Stimulated activated memory B cell treated with anti-CD40 and anti-IgM and Interleukin-4, amounts not matched to agents 10 μg/mL and 1 μg/mL and 100 μg/mL, for 72 hours (primary cell): ENCODE results near the gene MYCBP2.
A peak's percentile ranks its signal among the peaks of the same experiment; 100 is the strongest.

ENCODE experiments used
- ATAC-seq: fragments of 150-1000 bp; cut with Tn5 transposase; 2 replicates; pipeline ENCODE4 v1.10.0; 2021
- H3K27ac Mint-ChIP-seq: one replicate; pipeline ENCODE4 v1.8.0; 2022; ENCODE audit warnings: mild to moderate bottlenecking, mixed read lengths
- H3K27me3 Mint-ChIP-seq: one replicate; pipeline ENCODE4 v1.8.0; 2022; ENCODE audit warnings: mixed read lengths
- H3K36me3 Mint-ChIP-seq: one replicate; pipeline ENCODE4 v1.8.0; 2022; ENCODE audit warnings: mixed read lengths
- H3K4me1 Mint-ChIP-seq: one replicate; pipeline ENCODE4 v1.8.0; 2022; ENCODE audit warnings: mixed read lengths
- H3K4me3 Mint-ChIP-seq: one replicate; pipeline ENCODE4 v1.8.0; 2022; ENCODE audit warnings: mild to moderate bottlenecking, moderate library complexity, mixed read lengths
- H3K9me3 Mint-ChIP-seq: one replicate; pipeline ENCODE4 v1.8.0; 2022; ENCODE audit warnings: mixed read lengths

Gene MYCBP2

GRCh38 chr13:77326905-77327604 lies at the start of gene MYCBP2:
TSS of gene MYCBP2 (minus strand) at chr13:77327094. CDS start at chr13:77326775, 319 bp downstream.
- Mint-ChIP-seq H3K4me1 (peaks cover 52% of the 10 kb centered on the region), H3K36me3 (peaks cover 6% of the 10 kb centered on the region), H3K27me3 (no peaks in the 10 kb centered on the region), H3K27ac (peak within 1 kb of the TSS; percentile 84), H3K9me3 (no peaks in the 10 kb centered on the region), H3K4me3 (peak within 1 kb of the TSS; percentile 92)
- peak; percentile 81 for ATAC-seq

GRCh38 chr13:77375560-77376108 lies 48.7 kb upstream of the MYCBP2 start:
- Mint-ChIP-seq H3K36me3 (no peaks in the 10 kb centered on the region), H3K27ac (no peak overlapping the region), H3K27me3 (no peaks in the 10 kb centered on the region), H3K4me3 (no peak overlapping the region), H3K4me1 (peaks cover 21% of the 10 kb centered on the region), H3K9me3 (no peaks in the 10 kb centered on the region)
- ATAC-seq, result no peak

- H3K36me3 Mint-ChIP-seq, result no peaks in the 10 kb centered on the region
- H3K27ac Mint-ChIP-seq, result peak overlapping the region; percentile 21
- peaks cover 21% of the 10 kb centered on the region for H3K4me1 Mint-ChIP-seq
- no peak overlapping the region for H3K4me3 Mint-ChIP-seq
- H3K9me3 Mint-ChIP-seq, result no peaks in the 10 kb centered on the region
- H3K27me3 Mint-ChIP-seq, result no peaks in the 10 kb centered on the region
- ATAC-seq, result peak; percentile 63
These were observed 47.9 kb upstream of the MYCBP2 start for GRCh38 chr13:77374786-77375185.

- Mint-ChIP-seq H3K9me3 (no peaks in the 10 kb centered on the region), H3K27me3 (no peaks in the 10 kb centered on the region), H3K4me3 (no peak overlapping the region), H3K36me3 (no peaks in the 10 kb centered on the region), H3K4me1 (peaks cover 21% of the 10 kb centered on the region), H3K27ac (peak overlapping the region; percentile 21)
- ATAC-seq, result no peak
These were observed 47.4 kb upstream of the MYCBP2 start for GRCh38 chr13:77374339-77374738.

- H3K27ac Mint-ChIP-seq, result no peak overlapping the region
- no peaks in the 10 kb centered on the region for H3K36me3 Mint-ChIP-seq
- no peaks in the 10 kb centered on the region for H3K27me3 Mint-ChIP-seq
- ATAC-seq, result no peak
- H3K4me1 Mint-ChIP-seq, result peaks cover 21% of the 10 kb centered on the region
- H3K9me3 Mint-ChIP-seq, result no peaks in the 10 kb centered on the region
- H3K4me3 Mint-ChIP-seq, result no peak overlapping the region
These were observed 46.6 kb upstream of the MYCBP2 start for GRCh38 chr13:77373502-77373901.

- Mint-ChIP-seq H3K36me3 (no peaks in the 10 kb centered on the region), H3K4me3 (no peak overlapping the region), H3K9me3 (no peaks in the 10 kb centered on the region), H3K4me1 (peaks cover 21% of the 10 kb centered on the region), H3K27ac (no peak overlapping the region), H3K27me3 (no peaks in the 10 kb centered on the region)
- ATAC-seq, result no peak
These were observed 45.4 kb upstream of the MYCBP2 start for GRCh38 chr13:77372275-77372674.

- Mint-ChIP-seq H3K27me3 (no peaks in the 10 kb centered on the region), H3K4me1 (peaks cover 13% of the 10 kb centered on the region), H3K9me3 (no peaks in the 10 kb centered on the region), H3K36me3 (no peaks in the 10 kb centered on the region), H3K27ac (no peak overlapping the region), H3K4me3 (no peak overlapping the region)
- no peak for ATAC-seq
These were observed 44.0 kb upstream of the MYCBP2 start for GRCh38 chr13:77370888-77371287.

GRCh38 chr13:77362166-77362565 lies 35.3 kb upstream of the MYCBP2 start:
- H3K27me3 Mint-ChIP-seq, result no peaks in the 10 kb centered on the region
- H3K4me3 Mint-ChIP-seq, result no peak overlapping the region
- H3K4me1 Mint-ChIP-seq, result peaks cover 21% of the 10 kb centered on the region
- H3K27ac Mint-ChIP-seq, result no peak overlapping the region
- H3K36me3 Mint-ChIP-seq, result peaks cover 6% of the 10 kb centered on the region
- no peak for ATAC-seq
- peaks cover 4% of the 10 kb centered on the region for H3K9me3 Mint-ChIP-seq

- Mint-ChIP-seq H3K9me3 (peaks cover 4% of the 10 kb centered on the region), H3K27me3 (no peaks in the 10 kb centered on the region), H3K27ac (peak overlapping the region; percentile 56), H3K4me3 (no peak overlapping the region), H3K4me1 (peaks cover 21% of the 10 kb centered on the region), H3K36me3 (peaks cover 6% of the 10 kb centered on the region)
- peak; percentile 89 for ATAC-seq
These were observed 33.3 kb upstream of the MYCBP2 start for GRCh38 chr13:77360032-77360685.

GRCh38 chr13:77359171-77359570 lies 32.3 kb upstream of the MYCBP2 start:
- peaks cover 29% of the 10 kb centered on the region for H3K4me1 Mint-ChIP-seq
- H3K27me3 Mint-ChIP-seq, result no peaks in the 10 kb centered on the region
- peak overlapping the region; percentile 56 for H3K27ac Mint-ChIP-seq
- H3K4me3 Mint-ChIP-seq, result no peak overlapping the region
- H3K36me3 Mint-ChIP-seq, result peaks cover 6% of the 10 kb centered on the region
- peaks cover 4% of the 10 kb centered on the region for H3K9me3 Mint-ChIP-seq
- no peak for ATAC-seq

GRCh38 chr13:77358001-77358400 lies 31.1 kb upstream of the MYCBP2 start:
- H3K4me3 Mint-ChIP-seq, result no peak overlapping the region
- peaks cover 4% of the 10 kb centered on the region for H3K9me3 Mint-ChIP-seq
- ATAC-seq, result no peak
- no peak overlapping the region for H3K27ac Mint-ChIP-seq
- H3K4me1 Mint-ChIP-seq, result peaks cover 39% of the 10 kb centered on the region
- H3K36me3 Mint-ChIP-seq, result peaks cover 6% of the 10 kb centered on the region
- H3K27me3 Mint-ChIP-seq, result no peaks in the 10 kb centered on the region

- H3K27ac Mint-ChIP-seq, result no peak overlapping the region
- H3K36me3 Mint-ChIP-seq, result peaks cover 6% of the 10 kb centered on the region
- peaks cover 4% of the 10 kb centered on the region for H3K9me3 Mint-ChIP-seq
- H3K4me3 Mint-ChIP-seq, result no peak overlapping the region
- no peak for ATAC-seq
- H3K4me1 Mint-ChIP-seq, result peaks cover 43% of the 10 kb centered on the region
- no peaks in the 10 kb centered on the region for H3K27me3 Mint-ChIP-seq
These were observed 29.3 kb upstream of the MYCBP2 start for GRCh38 chr13:77356155-77356554.

GRCh38 chr13:77353995-77354394 lies 27.1 kb upstream of the MYCBP2 start:
- H3K27ac Mint-ChIP-seq, result peak overlapping the region; percentile 74
- peaks cover 1% of the 10 kb centered on the region for H3K9me3 Mint-ChIP-seq
- peaks cover 2% of the 10 kb centered on the region for H3K36me3 Mint-ChIP-seq
- no peaks in the 10 kb centered on the region for H3K27me3 Mint-ChIP-seq
- H3K4me3 Mint-ChIP-seq, result peak overlapping the region; percentile 5
- ATAC-seq, result peak; percentile 69
- peaks cover 23% of the 10 kb centered on the region for H3K4me1 Mint-ChIP-seq

- no peaks in the 10 kb centered on the region for H3K27me3 Mint-ChIP-seq
- H3K4me3 Mint-ChIP-seq, result no peak overlapping the region
- no peaks in the 10 kb centered on the region for H3K36me3 Mint-ChIP-seq
- no peak for ATAC-seq
- peaks cover 22% of the 10 kb centered on the region for H3K4me1 Mint-ChIP-seq
- H3K27ac Mint-ChIP-seq, result no peak overlapping the region
- no peaks in the 10 kb centered on the region for H3K9me3 Mint-ChIP-seq
These were observed 24.4 kb upstream of the MYCBP2 start for GRCh38 chr13:77351315-77351714.

GRCh38 chr13:77350811-77351210 lies 23.9 kb upstream of the MYCBP2 start:
- H3K4me3 Mint-ChIP-seq, result no peak overlapping the region
- no peaks in the 10 kb centered on the region for H3K9me3 Mint-ChIP-seq
- H3K27me3 Mint-ChIP-seq, result no peaks in the 10 kb centered on the region
- no peak overlapping the region for H3K27ac Mint-ChIP-seq
- H3K36me3 Mint-ChIP-seq, result no peaks in the 10 kb centered on the region
- no peak for ATAC-seq
- H3K4me1 Mint-ChIP-seq, result peaks cover 26% of the 10 kb centered on the region

GRCh38 chr13:77349365-77349764 lies 22.5 kb upstream of the MYCBP2 start:
- Mint-ChIP-seq H3K4me1 (peaks cover 31% of the 10 kb centered on the region), H3K27ac (no peak overlapping the region)

More at GRCh38 chr13:77349365-77349764, 22.5 kb upstream of the MYCBP2 start:
- H3K4me3 Mint-ChIP-seq, result no peak overlapping the region
- H3K36me3 Mint-ChIP-seq, result no peaks in the 10 kb centered on the region
- no peaks in the 10 kb centered on the region for H3K27me3 Mint-ChIP-seq
- no peaks in the 10 kb centered on the region for H3K9me3 Mint-ChIP-seq
- no peak for ATAC-seq
